Left ventricle myocardium inferior (tissue), 1 donor: ENCODE data around the gene ABCF3. TPM values are rescaled to one million over a fixed set of nuclear protein-coding genes. Genes with fewer than 3 reads are reported as not detected.
"Not testable (repeated sequence)": the region's sequence is repeated elsewhere in the genome, so short reads cannot be mapped to it uniquely, and the experiment has no call there.

Source experiments
- DNase-seq: peaks from one replicate; pipeline ENCODE4 v3.0.0-alpha.2; 2020
- H3K27ac ChIP-seq: fragments of 200-600 bp; replicated peaks from 2 replicates; pipeline ENCODE4 v1.8.0; 2021
- H3K27me3 ChIP-seq: fragments of 200-600 bp; 2 replicates; pipeline ENCODE4 v1.8.0; 2021; ENCODE audit warnings: low read depth
- H3K36me3 ChIP-seq: fragments of 200-600 bp; 2 replicates; pipeline ENCODE4 v1.8.0; 2021
- H3K4me1 ChIP-seq: fragments of 200-600 bp; 2 replicates; pipeline ENCODE4 v1.8.0; 2021
- H3K4me3 ChIP-seq: fragments of 200-600 bp; 2 replicates; pipeline ENCODE4 v1.8.0; 2021; ENCODE audit warnings: mild to moderate bottlenecking, moderate library complexity
- H3K9me3 ChIP-seq: fragments of 200-600 bp; replicated peaks from 2 replicates; pipeline ENCODE4 v1.8.0; 2021
- intact Hi-C: fragments of 100-400 bp; cut with micrococcal nuclease; formaldehyde crosslinking; loops from one replicate; pipeline ENCODE4 v1.11.0; 2022
- total RNA-seq: library from RNA; stranded (reverse); fragmentation: NEBNext Ultra II Directional; extraction: Animal tissue kit (Norgen Biotek cat#: 25700); gene quantifications from one replicate; pipeline ENCODE4 v1.2.1, GENCODE V29; 2021
- TF ChIP-seq, protein P1 (sequence below): fragments of 200-600 bp; IDR thresholded peaks from 2 replicates; pipeline ENCODE4 v1.8.0; 2021; ENCODE audit warnings: antibody characterized with exemption, mild to moderate bottlenecking, borderline replicate concordance
- donor health status: DM: no; HTN: yes; CAD: no; lungs with severe emphysema.

The ABCF3 gene
- total RNA-seq, 1 donor from 2014 or later: 70.2 TPM

- TF ChIP-seq, protein P1, sequence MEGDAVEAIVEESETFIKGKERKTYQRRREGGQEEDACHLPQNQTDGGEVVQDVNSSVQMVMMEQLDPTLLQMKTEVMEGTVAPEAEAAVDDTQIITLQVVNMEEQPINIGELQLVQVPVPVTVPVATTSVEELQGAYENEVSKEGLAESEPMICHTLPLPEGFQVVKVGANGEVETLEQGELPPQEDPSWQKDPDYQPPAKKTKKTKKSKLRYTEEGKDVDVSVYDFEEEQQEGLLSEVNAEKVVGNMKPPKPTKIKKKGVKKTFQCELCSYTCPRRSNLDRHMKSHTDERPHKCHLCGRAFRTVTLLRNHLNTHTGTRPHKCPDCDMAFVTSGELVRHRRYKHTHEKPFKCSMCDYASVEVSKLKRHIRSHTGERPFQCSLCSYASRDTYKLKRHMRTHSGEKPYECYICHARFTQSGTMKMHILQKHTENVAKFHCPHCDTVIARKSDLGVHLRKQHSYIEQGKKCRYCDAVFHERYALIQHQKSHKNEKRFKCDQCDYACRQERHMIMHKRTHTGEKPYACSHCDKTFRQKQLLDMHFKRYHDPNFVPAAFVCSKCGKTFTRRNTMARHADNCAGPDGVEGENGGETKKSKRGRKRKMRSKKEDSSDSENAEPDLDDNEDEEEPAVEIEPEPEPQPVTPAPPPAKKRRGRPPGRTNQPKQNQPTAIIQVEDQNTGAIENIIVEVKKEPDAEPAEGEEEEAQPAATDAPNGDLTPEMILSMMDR: no peak
- Histone ChIP-seq H3K36me3 (peaks cover 23% of the 10 kb centered on the region), H3K4me3 (peak overlapping the region; percentile 45), H3K9me3 (no peaks in the 10 kb centered on the region), H3K27me3 (no peaks in the 10 kb centered on the region), H3K27ac (peak overlapping the region; percentile 95), H3K4me1 (peaks cover 86% of the 10 kb centered on the region)
- intact Hi-C loops: no loop called here
- DNase-seq: no peak
These were observed 25.5 kb upstream of the ABCF3 start for GRCh38 chr3:184160456-184160855.

GRCh38 chr3:184162571-184163070, 23.4 kb upstream of the ABCF3 start:
- H3K36me3 ChIP-seq: peaks cover 44% of the 10 kb centered on the region
- H3K27ac ChIP-seq: peak overlapping the region; percentile 95
- intact Hi-C loops, DNase-seq, H3K9me3 ChIP-seq, H3K27me3 ChIP-seq, H3K4me3 ChIP-seq: not testable (repeated sequence)
- H3K4me1 ChIP-seq: peaks cover 64% of the 10 kb centered on the region

- intact Hi-C loops: no loop called here
- DNase-seq: no peak
- TF ChIP-seq, protein P1: no peak
- peaks cover 50% of the 10 kb centered on the region for H3K4me1 ChIP-seq
- H3K4me3 ChIP-seq: no peak overlapping the region
- no peak overlapping the region for H3K27ac ChIP-seq
- H3K27me3 ChIP-seq: no peaks in the 10 kb centered on the region
- no peaks in the 10 kb centered on the region for H3K9me3 ChIP-seq
- H3K36me3 ChIP-seq: peaks cover 66% of the 10 kb centered on the region
These were observed 21.2 kb upstream of the ABCF3 start for GRCh38 chr3:184164648-184165330.

- Histone ChIP-seq H3K4me3 (no peak overlapping the region), H3K36me3 (peaks cover 74% of the 10 kb centered on the region), H3K27me3 (no peaks in the 10 kb centered on the region), H3K9me3 (no peaks in the 10 kb centered on the region), H3K4me1 (peaks cover 43% of the 10 kb centered on the region), H3K27ac (no peak overlapping the region)
- intact Hi-C loops: no loop called here
- DNase-seq: no peak
- TF ChIP-seq, protein P1: no peak
These were observed 20.5 kb upstream of the ABCF3 start for GRCh38 chr3:184165543-184165942.

- no peak overlapping the region for H3K4me3 ChIP-seq
These were observed 19.3 kb upstream of the ABCF3 start for GRCh38 chr3:184166671-184167070.

GRCh38 chr3:184167786-184168185, 18.2 kb upstream of the ABCF3 start:
- TF ChIP-seq, protein P1: no peak
- H3K36me3 ChIP-seq: peaks cover 96% of the 10 kb centered on the region
- H3K27ac ChIP-seq: peak overlapping the region; percentile 5
- H3K9me3 ChIP-seq: no peaks in the 10 kb centered on the region
- intact Hi-C loops: no loop called here
- DNase-seq: no peak
- peaks cover 20% of the 10 kb centered on the region for H3K4me1 ChIP-seq
- no peaks in the 10 kb centered on the region for H3K27me3 ChIP-seq
- no peak overlapping the region for H3K4me3 ChIP-seq

More at GRCh38 chr3:184166671-184167070, 19.3 kb upstream of the ABCF3 start:
- H3K27ac ChIP-seq: no peak overlapping the region
- intact Hi-C loops: no loop called here
- no peak for DNase-seq
- H3K27me3 ChIP-seq: no peaks in the 10 kb centered on the region
- H3K4me1 ChIP-seq: peaks cover 32% of the 10 kb centered on the region
- TF ChIP-seq, protein P1: no peak
- H3K36me3 ChIP-seq: peaks cover 85% of the 10 kb centered on the region
- H3K9me3 ChIP-seq: no peaks in the 10 kb centered on the region
